ENCODE data around the gene NUP93. TPM values are rescaled to one million over a fixed set of nuclear protein-coding genes. Genes with fewer than 3 reads are reported as not detected.

Gene NUP93
- total RNA-seq, 1 donor from 2014 or later: 52.7 TPM

- DNase-seq (ENCODE audit: low spot score): no peak
These were observed 83.0 kb downstream of the NUP93 start for GRCh38 chr16:56812884-56813283.

GRCh38 chr16:56814537-56815432 lies 84.9 kb downstream of the NUP93 start:
- DNase-seq (ENCODE audit: low spot score): no peak

- DNase-seq (ENCODE audit: low spot score): no peak
These were observed 85.8 kb downstream of the NUP93 start for GRCh38 chr16:56815721-56816120.

DNA sequence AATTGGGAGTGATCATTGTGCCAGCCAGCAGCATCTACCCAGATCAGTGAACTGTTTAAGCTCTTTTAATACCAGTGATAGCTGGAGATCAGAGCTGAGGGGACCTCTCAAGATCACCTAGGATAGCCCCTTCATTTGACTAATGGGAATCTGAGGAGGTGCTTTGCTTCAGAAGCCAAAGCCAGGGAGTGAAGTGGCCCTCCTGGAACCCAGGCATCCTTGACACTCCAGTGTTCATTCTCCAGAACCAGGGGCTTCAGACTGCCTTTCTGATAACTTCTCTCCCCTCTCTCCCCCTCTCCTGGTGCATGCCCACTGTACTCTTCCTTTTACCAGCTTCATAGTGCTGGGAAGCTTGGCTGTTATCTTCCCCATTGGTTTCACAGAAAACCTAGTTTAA lies 87.1 kb downstream of the NUP93 start:
- DNase-seq (ENCODE audit: low spot score): no peak

GRCh38 chr16:56817938-56818337 lies 88.0 kb downstream of the NUP93 start:
- no peak for DNase-seq (ENCODE audit: low spot score)

DNA sequence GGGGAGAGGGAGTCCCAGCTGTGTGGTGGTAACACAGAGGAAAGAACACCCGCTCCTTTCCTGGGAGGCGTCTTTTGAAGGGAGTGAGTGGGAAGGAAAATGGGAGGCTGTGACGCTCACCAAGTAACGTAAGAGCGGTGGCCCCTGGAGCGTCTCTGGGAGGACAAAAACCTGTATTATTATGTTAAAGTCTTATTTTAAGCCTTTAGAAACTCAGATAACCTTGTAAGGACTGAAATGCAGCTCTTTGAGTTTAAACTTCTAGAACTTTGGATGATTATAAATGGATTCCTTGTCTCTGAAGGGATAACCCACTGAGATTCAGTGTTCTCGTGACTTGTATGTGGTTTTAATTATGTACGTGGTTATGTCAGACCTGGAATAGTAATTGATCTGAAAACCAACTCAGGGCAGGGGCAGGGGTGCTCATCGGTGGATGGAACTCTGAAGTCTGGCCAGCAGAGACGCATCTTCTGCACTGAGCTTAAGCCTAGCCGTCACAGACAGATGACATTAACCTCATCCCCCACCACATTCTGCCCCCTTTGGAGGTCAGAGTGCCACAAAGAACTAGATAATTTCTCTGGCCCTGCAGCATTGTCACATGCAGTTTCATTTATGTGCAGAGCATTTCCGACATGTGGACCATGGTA lies 93.3 kb downstream of the NUP93 start:
- DNase-seq (ENCODE audit: low spot score): no peak

DNA sequence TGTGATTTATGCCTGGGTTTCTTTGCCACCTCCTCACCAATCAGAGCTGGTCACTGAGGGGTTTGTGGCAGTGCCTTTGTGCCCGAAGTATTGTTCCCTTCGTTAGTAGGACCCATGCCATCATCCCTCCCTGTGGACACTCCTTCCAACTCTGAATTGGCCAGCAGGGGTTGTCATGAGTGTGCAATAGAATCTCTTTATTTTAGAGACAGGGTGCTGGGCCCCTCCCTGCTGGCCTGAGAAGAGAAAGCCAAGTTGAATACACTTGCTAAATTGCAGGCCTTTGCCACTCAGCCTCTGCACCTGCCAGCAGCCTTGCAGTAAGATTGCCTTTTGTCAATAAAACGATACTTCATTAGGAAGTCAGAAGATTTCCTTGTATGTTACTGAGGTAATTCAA lies 94.4 kb downstream of the NUP93 start:
- no peak for DNase-seq (ENCODE audit: low spot score)

GRCh38 chr16:56824804-56825203 lies 94.9 kb downstream of the NUP93 start:
- no peak for DNase-seq (ENCODE audit: low spot score)

- no peak for DNase-seq (ENCODE audit: low spot score)
These were observed 95.9 kb downstream of the NUP93 start for GRCh38 chr16:56825826-56826225.

DNA sequence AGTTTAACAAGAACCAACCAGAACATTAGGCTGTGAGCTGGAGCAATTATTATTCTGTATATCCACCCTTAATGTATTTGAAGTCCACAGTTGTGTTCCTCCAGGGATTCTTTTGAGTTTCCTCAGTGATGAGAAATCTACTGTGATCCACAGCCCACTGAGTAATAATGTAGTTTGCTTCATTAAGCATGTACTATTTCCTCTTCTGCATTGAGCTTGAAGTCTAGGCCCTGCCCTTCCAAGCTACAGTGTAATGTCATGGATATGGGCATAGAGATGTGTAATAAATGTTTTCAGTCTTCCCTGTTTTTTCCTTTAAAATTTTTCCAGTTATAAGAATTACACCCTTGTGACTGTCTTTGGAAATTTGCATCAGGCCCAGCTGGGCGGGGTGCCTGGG lies 98.7 kb downstream of the NUP93 start:
- no peak for DNase-seq (ENCODE audit: low spot score)

DNA sequence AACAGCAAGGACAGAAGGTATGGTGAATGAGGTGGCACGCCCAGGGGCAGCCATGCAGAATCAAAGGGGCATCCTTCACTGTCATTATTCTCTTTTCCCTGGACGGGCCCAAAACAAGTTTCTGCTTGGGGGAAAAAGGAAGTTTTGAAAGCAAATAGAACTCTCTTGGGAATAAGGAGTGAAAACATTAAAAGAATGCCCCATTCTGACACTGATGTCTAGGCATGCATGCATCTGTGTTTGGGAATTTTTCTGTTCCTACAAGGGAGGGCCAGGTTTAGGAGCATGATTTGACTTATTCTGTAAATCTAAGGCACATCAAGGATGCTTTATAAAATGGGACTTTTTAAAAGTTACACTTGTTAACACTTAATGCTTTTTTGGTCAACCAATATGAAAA lies 100.7 kb downstream of the NUP93 start:
- no peak for DNase-seq (ENCODE audit: low spot score)

GRCh38 chr16:56832768-56833167 lies 102.8 kb downstream of the NUP93 start:
- no peak for DNase-seq (ENCODE audit: low spot score)

DNA sequence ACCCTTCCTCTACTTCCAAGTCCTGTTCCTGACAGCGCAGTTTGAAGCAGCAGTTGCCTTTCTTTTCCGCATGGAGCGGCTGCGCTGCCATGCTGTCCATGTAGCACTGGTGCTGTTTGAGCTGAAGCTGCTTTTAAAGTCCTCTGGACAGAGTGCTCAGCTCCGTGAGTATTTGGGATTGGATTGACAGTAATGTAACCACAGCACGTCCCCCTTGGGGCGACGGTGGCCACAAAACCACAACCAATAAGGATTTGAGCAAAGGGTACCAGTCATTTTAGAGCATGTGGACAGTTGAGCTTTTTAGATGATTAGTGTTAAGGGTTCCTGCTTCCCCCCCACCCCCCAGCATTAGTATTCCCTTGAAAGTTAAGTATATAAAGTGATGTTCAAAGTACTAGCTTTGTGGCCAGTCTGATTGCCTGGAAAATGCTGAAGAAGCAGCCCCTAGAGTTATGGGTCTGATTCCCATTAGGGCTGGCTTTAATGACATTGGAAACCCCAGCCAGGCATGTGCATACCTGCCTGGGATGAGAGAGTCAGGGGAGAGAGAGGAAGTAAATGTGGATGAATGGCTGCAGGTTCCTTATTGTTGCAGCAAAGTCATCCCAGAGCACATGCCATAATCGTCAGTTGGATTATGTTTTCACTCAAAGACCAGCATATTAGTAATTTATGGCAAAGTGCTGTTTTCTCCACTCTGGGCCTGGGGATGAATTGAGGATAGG lies 103.5 kb downstream of the NUP93 start:
- no peak for DNase-seq (ENCODE audit: low spot score)

DNA sequence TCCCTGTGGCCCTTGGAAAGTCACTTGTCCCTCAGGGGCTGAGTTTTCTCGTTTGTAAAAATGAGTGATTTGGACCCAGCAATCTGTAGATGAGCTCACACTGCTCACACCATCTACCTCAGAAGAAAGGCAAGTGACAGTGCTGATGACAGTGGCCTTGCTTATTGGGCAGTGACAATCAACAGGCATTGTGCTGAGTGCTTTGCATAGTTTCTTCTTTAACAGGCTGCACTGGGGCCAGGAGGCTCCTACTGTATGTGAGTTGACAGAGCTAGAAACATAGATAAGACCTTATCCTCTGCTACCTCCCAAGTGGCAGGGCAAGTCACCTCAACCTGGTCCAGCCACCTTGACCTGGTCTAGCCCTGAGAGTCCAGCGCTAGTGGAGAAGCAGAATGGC lies 105.4 kb downstream of the NUP93 start:
- no peak for DNase-seq (ENCODE audit: low spot score)

DNA sequence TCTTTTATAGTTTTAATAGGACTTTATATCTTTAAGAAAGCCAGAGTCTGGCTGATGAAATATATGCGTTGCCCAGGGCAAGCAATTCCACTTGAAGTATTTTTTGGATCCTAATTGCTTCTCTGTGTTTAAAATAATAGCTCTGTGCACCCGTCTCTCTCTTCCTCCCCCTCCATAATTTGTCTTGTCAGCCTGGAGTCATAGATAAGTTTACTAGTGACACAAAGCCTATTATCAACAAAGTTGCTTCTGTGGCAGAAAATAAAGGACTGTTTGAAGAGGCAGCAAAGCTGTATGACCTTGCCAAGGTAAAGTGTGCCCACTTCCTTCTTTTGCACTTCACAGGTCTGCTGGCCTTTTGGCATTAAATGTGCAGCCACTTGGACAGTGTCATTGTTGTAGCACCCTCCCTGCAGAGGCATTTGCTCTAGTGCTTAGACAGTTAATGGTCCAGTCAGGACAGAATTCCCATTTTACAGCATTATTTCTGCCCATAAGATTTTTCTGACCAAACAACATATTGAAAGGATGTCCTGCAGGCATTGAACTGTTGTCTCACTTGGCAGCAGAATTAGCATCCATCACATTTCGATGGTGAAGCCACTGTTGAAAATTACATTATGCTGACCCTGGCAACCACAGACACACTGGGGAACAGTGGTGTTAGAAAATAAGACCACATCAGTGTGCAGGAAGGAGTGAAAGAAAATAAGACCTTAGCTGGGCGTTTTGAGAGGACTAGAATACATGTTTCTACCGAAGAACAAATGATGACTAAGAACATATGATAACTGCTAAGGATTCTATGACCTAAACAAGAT lies 106.7 kb downstream of the NUP93 start:
- no peak for DNase-seq (ENCODE audit: low spot score)

- DNase-seq (ENCODE audit: low spot score): no peak
These were observed 108.9 kb downstream of the NUP93 start for GRCh38 chr16:56838622-56839337.

DNA sequence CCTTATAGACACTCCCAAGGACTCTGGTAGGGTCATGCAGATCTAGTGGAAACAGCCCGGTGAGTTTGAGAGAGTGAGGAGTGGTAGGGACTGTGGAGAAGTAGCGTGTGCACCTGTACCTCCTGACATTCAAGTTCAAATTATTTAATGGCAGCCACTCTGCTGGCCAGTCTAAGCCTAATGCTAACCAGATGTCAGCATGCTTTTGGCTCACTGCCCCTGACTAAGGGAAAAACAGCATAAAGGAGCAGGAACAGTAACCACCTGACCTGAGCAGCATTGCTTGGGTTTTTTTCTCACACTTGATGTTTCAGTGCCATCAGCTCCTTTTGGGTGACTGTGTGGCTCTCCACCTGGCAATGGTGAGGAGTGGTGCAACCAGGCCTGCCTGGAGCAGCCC lies 111.3 kb downstream of the NUP93 start:
- DNase-seq (ENCODE audit: low spot score): no peak

DNA sequence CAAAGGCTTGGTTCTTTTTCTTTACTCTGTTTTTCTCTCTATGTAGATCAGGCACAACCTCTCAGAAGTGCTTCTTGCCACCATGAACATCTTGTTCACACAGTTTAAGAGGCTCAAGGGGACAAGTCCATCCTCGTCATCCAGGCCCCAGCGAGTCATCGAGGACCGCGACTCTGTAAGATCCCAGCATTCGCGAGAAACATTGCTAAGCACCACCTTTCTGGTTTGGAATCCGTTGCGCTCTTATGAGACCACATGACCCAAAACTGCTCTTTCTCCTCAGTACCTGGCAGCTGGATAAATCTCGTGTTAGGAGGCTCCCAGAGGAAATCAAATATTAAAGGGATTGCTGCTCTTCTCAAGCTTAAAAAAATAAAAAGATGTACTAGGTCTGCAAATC lies 111.7 kb downstream of the NUP93 start:
- no peak for DNase-seq (ENCODE audit: low spot score)

GRCh38 chr16:56842133-56842532 lies 112.2 kb downstream of the NUP93 start:
- no peak for DNase-seq (ENCODE audit: low spot score)

- no peak for DNase-seq (ENCODE audit: low spot score)
These were observed 114.1 kb downstream of the NUP93 start for GRCh38 chr16:56844056-56844455.
